H1 (cell line): Measurements from ENCODE around the gene ALK. TPM values are rescaled to one million over a fixed set of nuclear protein-coding genes. Genes with fewer than 3 reads are reported as not detected.

Source experiments
- CTCF ChIA-PET: fragments of 300-600 bp; sonication (Branson Sonifier 250); formaldehyde crosslinking; loops from one replicate; lab custom pipeline; 2021; ENCODE audit not compliant: partially characterized antibody; lab: Charles Lee
- POLR2A ChIA-PET: fragments of 300-600 bp; sonication (Branson Sonifier 250); formaldehyde crosslinking; loops from one replicate; lab custom pipeline; 2021; ENCODE audit warnings: inconsistent platforms; ENCODE audit not compliant: partially characterized antibody; lab: Charles Lee
- DNase-seq, 2 experiments: peaks; one replicate each; pipeline versions ENCODE4 v3.0.0 to v3.0.0-alpha.2; 2010 to 2022; ENCODE audit warnings: low spot score in 2 of 2, low read depth in 1 of 2, mixed read lengths in 1 of 2
- FAIRE-seq: peaks from 2 replicates; lab custom pipeline; 2011; peaks lifted over from hg19 to GRCh38; lab: Jason Lieb, UNC
- H2AFZ ChIP-seq: 2 replicates; pipeline ENCODE4 v1.8.1; 2012; ENCODE audit warnings: low read length, inconsistent platforms
- H2AK5ac ChIP-seq: 2 replicates; pipeline ENCODE4 v1.6.1; 2013; ENCODE audit warnings: low read depth, low read length
- H2BK120ac ChIP-seq: replicated peaks from 2 replicates; pipeline ENCODE3; 2013; ENCODE audit warnings: low read depth, low read length, inconsistent platforms
- H2BK12ac ChIP-seq: 2 replicates; pipeline ENCODE4 v1.6.1; 2013; ENCODE audit warnings: low read depth, low read length
- H2BK15ac ChIP-seq: 2 replicates; pipeline ENCODE4 v1.6.1; 2013; ENCODE audit warnings: low read length
- H2BK20ac ChIP-seq: 2 replicates; pipeline ENCODE4 v1.6.1; 2013; ENCODE audit warnings: low read length
- H2BK5ac ChIP-seq: 2 replicates; pipeline ENCODE4 v1.6.1; 2013; ENCODE audit warnings: low read depth, low read length
- H3K14ac ChIP-seq: 2 replicates; pipeline ENCODE4 v1.6.1; 2013; ENCODE audit warnings: inconsistent platforms; ENCODE audit not compliant: insufficient read length
- H3K18ac ChIP-seq: 2 replicates; pipeline ENCODE4 v1.6.1; 2013; ENCODE audit warnings: low read length; ENCODE audit errors: extremely low read depth
- H3K23ac ChIP-seq: 2 replicates; pipeline ENCODE4 v1.6.1; 2013; ENCODE audit warnings: inconsistent platforms; ENCODE audit not compliant: insufficient read length
- H3K23me2 ChIP-seq: 2 replicates; pipeline ENCODE4 v1.6.1; 2013; ENCODE audit warnings: low read depth, low read length
- H3K27ac ChIP-seq: 2 replicates; pipeline ENCODE4 v1.6.1; 2011; ENCODE audit warnings: low read depth, low read length, inconsistent platforms
- H3K27me3 ChIP-seq, 4 experiments: replicated peaks in 1 of 4; 1 replicate in 1 of 4; 2 replicates in 3 of 4; pipeline versions ENCODE4 v1.6.1 to v1.8.1; 2011 to 2013; ENCODE audit warnings: low read length in 3 of 4, mild to moderate bottlenecking in 3 of 4, inconsistent platforms in 2 of 4, mixed read lengths in 2 of 4, moderate library complexity in 1 of 4; ENCODE audit not compliant: control insufficient read depth in 3 of 4, insufficient read depth in 3 of 4; ENCODE audit errors: extremely low read depth in 1 of 4
- H3K36me3 ChIP-seq, 4 experiments: 2 replicates each; pipeline versions ENCODE4 v1.6.1 to v1.8.1; 2011 to 2013; ENCODE audit warnings: mild to moderate bottlenecking in 4 of 4, low read length in 3 of 4, moderate library complexity in 2 of 4, control low read depth in 1 of 4, inconsistent platforms in 1 of 4; ENCODE audit not compliant: insufficient read depth in 4 of 4, control insufficient read depth in 2 of 4
- H3K4ac ChIP-seq: replicated peaks from 2 replicates; pipeline ENCODE3; 2013; ENCODE audit warnings: low read length, low read depth, mixed read lengths, inconsistent platforms; ENCODE audit not compliant: insufficient read length
- H3K4me1 ChIP-seq, 4 experiments: replicated peaks in 1 of 4; 1 replicate in 1 of 4; 2 replicates in 3 of 4; pipeline versions ENCODE4 v1.6.1 to v1.8.1; 2011 to 2013; ENCODE audit warnings: low read length in 3 of 4, inconsistent platforms in 2 of 4, mixed read lengths in 1 of 4; ENCODE audit not compliant: insufficient read depth in 4 of 4, control insufficient read depth in 3 of 4
- H3K4me2 ChIP-seq, 2 experiments: 2 replicates each; pipeline versions ENCODE4 v1.6.1 to v1.8.1; 2011 to 2013; ENCODE audit warnings: low read depth in 2 of 2, low read length in 2 of 2, control low read depth in 1 of 2, inconsistent platforms in 1 of 2, mild to moderate bottlenecking in 1 of 2; ENCODE audit not compliant: insufficient read depth in 1 of 2
- H3K4me3 ChIP-seq, 4 experiments: fragments of 200-600, 300-600 bp in 1 of 4; sonication (generic), shearing (Covaris generic), sonication (Bioruptor Twin) in 1 of 4; 2 replicates each; pipeline versions ENCODE4 v1.5.1 to v1.8.1; 2011 to 2016; ENCODE audit warnings: low read length in 4 of 4, low read depth in 3 of 4, control low read depth in 2 of 4, inconsistent platforms in 2 of 4, mild to moderate bottlenecking in 2 of 4, mixed read lengths in 1 of 4, moderate library complexity in 1 of 4; ENCODE audit not compliant: insufficient read depth in 2 of 4; ENCODE audit errors: extremely low read depth in 1 of 4
- H3K56ac ChIP-seq: replicated peaks from 2 replicates; pipeline ENCODE3; 2013; ENCODE audit warnings: low read depth, mild to moderate bottlenecking, mixed read lengths, low read length, inconsistent platforms; ENCODE audit not compliant: insufficient read length
- H3K79me1 ChIP-seq: 2 replicates; pipeline ENCODE4 v1.6.1; 2013; ENCODE audit warnings: low read depth, low read length, control low read depth
- H3K79me2 ChIP-seq, 2 experiments: 2 replicates each; pipeline versions ENCODE4 v1.6.1 to v1.8.1; 2012 to 2013; ENCODE audit warnings: low read length in 2 of 2, mild to moderate bottlenecking in 2 of 2, inconsistent platforms in 1 of 2; ENCODE audit not compliant: insufficient read depth in 2 of 2, control insufficient read depth in 1 of 2
- H3K9ac ChIP-seq, 4 experiments: replicated peaks in 1 of 4; 1 replicate in 1 of 4; 2 replicates in 3 of 4; pipeline versions ENCODE4 v1.6.1 to v1.8.1; 2011 to 2013; ENCODE audit warnings: low read depth in 3 of 4, low read length in 3 of 4, control low read depth in 2 of 4, mild to moderate bottlenecking in 2 of 4, moderate library complexity in 2 of 4, inconsistent platforms in 1 of 4; ENCODE audit errors: extremely low read depth in 1 of 4
- H3K9me3 ChIP-seq, 2 experiments: 2 replicates each; pipeline versions ENCODE4 v1.6.1 to v1.8.1; 2012 to 2013; ENCODE audit warnings: mild to moderate bottlenecking in 2 of 2, moderate library complexity in 2 of 2, control low read depth in 1 of 2, inconsistent platforms in 1 of 2, low read depth in 1 of 2, low read length in 1 of 2, mixed read lengths in 1 of 2; ENCODE audit not compliant: insufficient read depth in 2 of 2
- H4K20me1 ChIP-seq, 2 experiments: replicated peaks in 1 of 2; 2 replicates each; pipeline versions ENCODE3 to v1.8.1; 2011 to 2013; ENCODE audit warnings: inconsistent platforms in 2 of 2, low read length in 2 of 2, mild to moderate bottlenecking in 1 of 2; ENCODE audit not compliant: insufficient read depth in 2 of 2, control insufficient read depth in 1 of 2
- H4K5ac ChIP-seq: 2 replicates; pipeline ENCODE4 v1.6.1; 2013; ENCODE audit warnings: low read length, low read depth, mixed read lengths, inconsistent platforms; ENCODE audit not compliant: insufficient read length
- H4K8ac ChIP-seq: 2 replicates; pipeline ENCODE4 v1.8.0; 2013; ENCODE audit warnings: mild to moderate bottlenecking, moderate library complexity, low read length, inconsistent platforms; ENCODE audit not compliant: insufficient read depth; ENCODE audit errors: extremely low read depth
- H4K91ac ChIP-seq: replicated peaks from 2 replicates; pipeline ENCODE3; 2013; ENCODE audit warnings: low read length, mixed read lengths, inconsistent platforms; ENCODE audit not compliant: insufficient read length
- EZH2 ChIP-seq: fragments of 200-600 bp; sonication (generic); IDR thresholded peaks from 2 replicates; pipeline ENCODE4 v1.7.1; 2012; ENCODE audit warnings: low read depth, mild to moderate bottlenecking, moderate library complexity, low read length, inconsistent platforms; ENCODE audit not compliant: severe bottlenecking
- KDM4A ChIP-seq: IDR thresholded peaks from one replicate; pipeline ENCODE4 v1.7.1; 2012; ENCODE audit warnings: low read depth, mild to moderate bottlenecking, moderate library complexity, low read length, inconsistent platforms; ENCODE audit not compliant: severe bottlenecking
- SRF ChIP-seq: IDR thresholded peaks from 2 replicates; pipeline ENCODE4 v1.6.1; 2011; ENCODE audit warnings: mild to moderate bottlenecking, low read depth, low read length, moderate library complexity
- WGBS, 2 experiments: shearing (Covaris generic) in 1 of 2; methylation state at CpG; one replicate each; pipeline versions ENCODE4 v1.1.6 to v1.1.7; 2013 to 2015; ENCODE audit warnings: low lambda C conversion rate in 2 of 2, mixed read lengths in 2 of 2, inconsistent platforms in 1 of 2, low coverage in 1 of 2, missing lambda C conversion rate in 1 of 2; ENCODE audit not compliant: insufficient replicate concordance in 2 of 2, insufficient coverage in 1 of 2, insufficient read length in 1 of 2; ENCODE audit errors: extremely low coverage in 1 of 2, missing lambda C conversion rate in 1 of 2; 5-methylcytosine and 5-hydroxymethylcytosine counted together
- polyA plus RNA-seq, 7 experiments: library from polyadenylated mRNA; depleted of rRNA in 3 of 7; stranded (reverse) in 5 of 7; unstranded in 2 of 7; fragments of >200 nt in 5 of 7; fragments of 200-250 nt in 2 of 7; gene quantifications; 1 replicate in 5 of 7; 2 replicates in 1 of 7; 4 replicates in 1 of 7; pipeline versions ENCODE4 v1.2.1 to v1.2.3, GENCODE V29; 2011 to 2013; ENCODE audit warnings: missing spikeins in 2 of 7, mixed read lengths in 2 of 7
- total RNA-seq: library from RNA; stranded (reverse); fragmentation: NEBNext Ultra II Directional; extraction: Animal tissue kit (Norgen Biotek cat#: 25700); gene quantifications from 2 replicates; pipeline ENCODE4 v1.2.1, GENCODE V29; 2021

ALK gene
- total and polyA plus RNA-seq, 2 of the 8 experiments (the other 6 are each of a cell fraction or from before 2014, with no cell fraction given), result 0.02 to 0.09 TPM

GRCh38 chr2:29816651-29817050 lies 104.7 kb downstream of the ALK start:
- no peak overlapping the region for H3K23ac ChIP-seq
- CTCF ChIA-PET, result interaction anchor here (0.9 to 1.6 kb wide), 2 partner anchors 55 to 508 kb away, joined by 3 to 5 read pairs; no protein-coding TSS in a partner anchor

More at GRCh38 chr2:29816651-29817050, 104.7 kb downstream of the ALK start:
- POLR2A ChIA-PET, result no interaction called here
- H3K4me2 ChIP-seq, result no peak overlapping the region
- H3K79me2 ChIP-seq, result no peaks in the 10 kb centered on the region
- H2BK20ac ChIP-seq, result no peak overlapping the region
- no peak overlapping the region for H2AK5ac ChIP-seq
- no peak overlapping the region for H3K14ac ChIP-seq
- H2BK15ac ChIP-seq, result no peak overlapping the region
- H3K27me3 ChIP-seq, result no peaks in the 10 kb centered on the region
- no peak overlapping the region for H4K91ac ChIP-seq
- H4K8ac ChIP-seq, result no peak overlapping the region
- H3K4me1 ChIP-seq, result peaks cover 0 to 6% (median 0%) of the 10 kb centered on the region in 4 experiments; a peak in 1 of 7 replicates
- no peak overlapping the region for H2BK120ac ChIP-seq
- H4K20me1 ChIP-seq, result no peaks in the 10 kb centered on the region
- 67% methylated on average over 4 of the region's 4 CpGs; no CpG with 5 or more reads in 1 of the 2 experiments for WGBS, 2 experiments
- no peak overlapping the region for H2AFZ ChIP-seq
- no peaks in the 10 kb centered on the region for H3K23me2 ChIP-seq
- no peak overlapping the region for H3K4me3 ChIP-seq
- no peak for TF ChIP-seq EZH2
- TF ChIP-seq SRF, result no peak
- no peak for TF ChIP-seq KDM4A
- H3K27ac ChIP-seq, result no peak overlapping the region
- no peak overlapping the region for H4K5ac ChIP-seq
- H2BK5ac ChIP-seq, result no peak overlapping the region
- no peaks in the 10 kb centered on the region for H3K79me1 ChIP-seq
- H3K9me3 ChIP-seq, result no peaks in the 10 kb centered on the region; a peak in 1 of 4 replicates
- H2BK12ac ChIP-seq, result no peak overlapping the region
- H3K4ac ChIP-seq, result no peak overlapping the region
- DNase-seq (no peak), FAIRE-seq (no peak)
- no peaks in the 10 kb centered on the region for H3K36me3 ChIP-seq
- H3K18ac ChIP-seq, result no peak overlapping the region
- no peak overlapping the region for H3K56ac ChIP-seq
- H3K9ac ChIP-seq, result no peak overlapping the region
